CD4-positive, alpha-beta memory T cell (primary cell): ENCODE data around the gene RPGRIP1. TPM values are rescaled to one million over a fixed set of nuclear protein-coding genes. Genes with fewer than 3 reads are reported as not detected.

ENCODE experiments used
- CTCF ChIA-PET: fragments of 350-600 bp; sonication (Branson Sonifier 250); formaldehyde crosslinking; loops from one replicate; lab custom pipeline; 2021; ENCODE audit warnings: inconsistent platforms; ENCODE audit not compliant: partially characterized antibody; lab: Charles Lee
- POLR2A ChIA-PET: fragments of 350-600 bp; sonication (Branson Sonifier 250); formaldehyde crosslinking; loops from one replicate; lab custom pipeline; 2021; ENCODE audit not compliant: partially characterized antibody; lab: Charles Lee
- DNase-seq, 5 donors: peaks; one replicate each; pipeline versions ENCODE4 v3.0.0 to v3.0.0-alpha.2; 2020 to 2022; ENCODE audit warnings: mixed read lengths in 1 of 5
- H3K27ac ChIP-seq: one replicate; pipeline ENCODE4 v1.7.0; 2013; ENCODE audit warnings: low read depth, low read length
- H3K27me3 ChIP-seq: 2 replicates; pipeline ENCODE4 v1.7.0; 2013; ENCODE audit warnings: mild to moderate bottlenecking, low read length, moderate library complexity; ENCODE audit not compliant: insufficient read depth
- H3K36me3 ChIP-seq: 2 replicates; pipeline ENCODE4 v1.7.0; 2013; ENCODE audit warnings: mild to moderate bottlenecking, low read length, moderate library complexity; ENCODE audit not compliant: insufficient read depth
- H3K4me1 ChIP-seq: 2 replicates; pipeline ENCODE4 v1.7.0; 2013; ENCODE audit warnings: mild to moderate bottlenecking, low read length, moderate library complexity; ENCODE audit not compliant: insufficient read depth
- H3K4me3 ChIP-seq, 2 donors: one replicate each; pipeline ENCODE4 v1.7.0; 2013; ENCODE audit warnings: low read length in 2 of 2, mild to moderate bottlenecking in 1 of 2
- H3K9me3 ChIP-seq, 2 donors: one replicate each; pipeline ENCODE4 v1.7.0; 2013; ENCODE audit warnings: low read length in 2 of 2, control low read depth in 1 of 2; ENCODE audit not compliant: control insufficient read depth in 1 of 2
- H3K27ac Mint-ChIP-seq, 7 donors: one replicate each; pipeline ENCODE4 v1.8.0; 2020 to 2021; ENCODE audit warnings: mixed read lengths in 7 of 7, mild to moderate bottlenecking in 6 of 7, inconsistent platforms in 3 of 7, moderate library complexity in 3 of 7
- H3K27me3 Mint-ChIP-seq, 2 donors: one replicate each; pipeline ENCODE4 v1.8.0; 2020 to 2021; ENCODE audit warnings: mixed read lengths in 2 of 2
- H3K36me3 Mint-ChIP-seq, 2 donors: one replicate each; pipeline ENCODE4 v1.8.0; 2020 to 2021; ENCODE audit warnings: mixed read lengths in 2 of 2, inconsistent platforms in 1 of 2, mild to moderate bottlenecking in 1 of 2
- H3K4me1 Mint-ChIP-seq, 4 donors: one replicate each; pipeline ENCODE4 v1.8.0; 2020 to 2021; ENCODE audit warnings: mixed read lengths in 4 of 4, mild to moderate bottlenecking in 1 of 4
- H3K4me3 Mint-ChIP-seq, 8 donors: one replicate each; pipeline ENCODE4 v1.8.0; 2020 to 2021; ENCODE audit warnings: mixed read lengths in 8 of 8, mild to moderate bottlenecking in 7 of 8, moderate library complexity in 6 of 8, inconsistent platforms in 3 of 8
- H3K9me3 Mint-ChIP-seq, 8 donors: one replicate each; pipeline ENCODE4 v1.8.0; 2020 to 2021; ENCODE audit warnings: mixed read lengths in 8 of 8, mild to moderate bottlenecking in 5 of 8, inconsistent platforms in 3 of 8, moderate library complexity in 1 of 8
- intact Hi-C: fragments of 100-400 bp; cut with micrococcal nuclease; formaldehyde crosslinking; loops from one replicate; pipeline ENCODE4 v1.15.1; 2023
- polyA plus RNA-seq, 2 donors: library from polyadenylated mRNA; unstranded; fragments of 300-500 nt; fragmentation: Illumina TruSeq; gene quantifications; one replicate each; pipeline ENCODE4 v1.2.3, GENCODE V29; 2021
- total RNA-seq, 2 experiments: library from RNA; stranded (reverse); gene quantifications; one replicate each; pipeline ENCODE4 v1.2.3, GENCODE V29; 2021

The RPGRIP1 gene
- total and polyA plus RNA-seq, 4 experiments from 2014 or later, result 0.47 TPM; not detected in 3

- Mint-ChIP-seq H3K36me3 (peaks cover 13 to 76% of the 10 kb centered on the region in 2 donors), H3K27ac (peak overlapping the region in 3 of 7 donors; percentile 6 to 70 (median 70)), H3K9me3 (peaks cover 0 to 2% (median 0%) of the 10 kb centered on the region in 8 donors), H3K4me3 (no peak overlapping the region), H3K4me1 (peaks cover 47 to 96% (median 69%) of the 10 kb centered on the region in 4 donors), H3K27me3 (no peaks in the 10 kb centered on the region)
- no peaks in the 10 kb centered on the region for H3K9me3 ChIP-seq
- no peak overlapping the region for H3K4me3 ChIP-seq
- no peaks in the 10 kb centered on the region for H3K27me3 ChIP-seq
- POLR2A ChIA-PET, result interaction anchor here (2.2 to 2.3 kb wide), 2 partner anchors 16 to 25 kb away, joined by 10 read pairs; no protein-coding TSS in a partner anchor
- H3K4me1 ChIP-seq, result peaks cover 83% of the 10 kb centered on the region
- intact Hi-C loops, result loop anchor here (2.0 kb wide), 1 partner anchor 144 kb away; the partner anchor contains the start of gene SUPT16H
- no peak for DNase-seq
- no peak overlapping the region for H3K27ac ChIP-seq
- H3K36me3 ChIP-seq, result peaks cover 24% of the 10 kb centered on the region
- CTCF ChIA-PET, result interaction anchor here (0.7 to 3.5 kb wide), 6 partner anchors 9 to 316 kb away, joined by 3 to 11 read pairs (median 3); no protein-coding TSS in a partner anchor
Measured at GRCh38 chr14:21240417-21240816, 39.5 kb upstream of the RPGRIP1 start.

GRCh38 chr14:21241218-21241819 lies 38.6 kb upstream of the RPGRIP1 start:
- H3K9me3 ChIP-seq, result no peaks in the 10 kb centered on the region
- ChIA-PET CTCF (interaction anchor here (0.7 to 3.5 kb wide), 10 partner anchors 10 to 316 kb away, joined by 3 to 11 read pairs (median 3); partner anchors contain the start of gene SUPT16H), POLR2A (interaction anchor here (1.0 to 2.2 kb wide), 3 partner anchors 11 to 27 kb away, joined by 3 to 10 read pairs (median 5); no protein-coding TSS in a partner anchor)
- H3K27ac ChIP-seq, result peak overlapping the region; percentile 4
- Mint-ChIP-seq H3K9me3 (peaks cover 0 to 2% (median 0%) of the 10 kb centered on the region in 8 donors), H3K27ac (peak overlapping the region in 6 of 7 donors; percentile 3 to 90 (median 66)), H3K4me3 (peak overlapping the region in 4 of 8 donors; percentile 9 to 69 (median 34)), H3K4me1 (peaks cover 43 to 92% (median 67%) of the 10 kb centered on the region in 4 donors), H3K36me3 (peaks cover 13 to 72% of the 10 kb centered on the region in 2 donors), H3K27me3 (no peaks in the 10 kb centered on the region)
- peaks cover 83% of the 10 kb centered on the region for H3K4me1 ChIP-seq
- intact Hi-C loops, result loop anchor here (2.0 kb wide), 1 partner anchor 143 kb away; the partner anchor contains the start of gene SUPT16H
- DNase-seq, result peak in 3 of 5 donors; percentile 39 to 43 (median 42)
- no peaks in the 10 kb centered on the region for H3K27me3 ChIP-seq
- no peak overlapping the region for H3K4me3 ChIP-seq
- peaks cover 24% of the 10 kb centered on the region for H3K36me3 ChIP-seq

- Mint-ChIP-seq H3K4me1 (peaks cover 42 to 91% (median 60%) of the 10 kb centered on the region in 4 donors), H3K9me3 (peaks cover 0 to 2% (median 0%) of the 10 kb centered on the region in 8 donors), H3K27me3 (no peaks in the 10 kb centered on the region), H3K4me3 (peak overlapping the region in 3 of 8 donors; percentile 7 to 38 (median 7)), H3K27ac (peak overlapping the region in 3 of 7 donors; percentile 42 to 70 (median 52)), H3K36me3 (peaks cover 30 to 71% of the 10 kb centered on the region in 2 donors)
- no peak overlapping the region for H3K27ac ChIP-seq
- H3K4me3 ChIP-seq, result no peak overlapping the region
- POLR2A ChIA-PET, result interaction anchor here (0.6 to 1.7 kb wide), 4 partner anchors 9 to 270 kb away, joined by 3 to 5 read pairs (median 4); no protein-coding TSS in a partner anchor
- no peaks in the 10 kb centered on the region for H3K27me3 ChIP-seq
- DNase-seq, result no peak
- CTCF ChIA-PET, result interaction anchor here (1.5 to 1.9 kb wide), 2 partner anchors 11 to 16 kb away, joined by 6 to 7 read pairs; no protein-coding TSS in a partner anchor
- peaks cover 83% of the 10 kb centered on the region for H3K4me1 ChIP-seq
- H3K9me3 ChIP-seq, result no peaks in the 10 kb centered on the region
- intact Hi-C loops, result no loop called here
- peaks cover 20% of the 10 kb centered on the region for H3K36me3 ChIP-seq
Measured at GRCh38 chr14:21244544-21244943, 35.3 kb upstream of the RPGRIP1 start.

- H3K4me1 Mint-ChIP-seq, result peaks cover 45 to 90% (median 64%) of the 10 kb centered on the region in 4 donors
- peaks cover 43 to 77% of the 10 kb centered on the region in 2 donors for H3K36me3 Mint-ChIP-seq
- peaks cover 0 to 2% (median 0%) of the 10 kb centered on the region in 8 donors for H3K9me3 Mint-ChIP-seq
- peak overlapping the region in 1 of 8 donors; percentile 11 for H3K4me3 Mint-ChIP-seq
- CTCF ChIA-PET, result interaction anchor here (1.9 to 2.4 kb wide), 3 partner anchors 10 to 14 kb away, joined by 6 to 10 read pairs (median 7); no protein-coding TSS in a partner anchor
- H3K27ac Mint-ChIP-seq, result peak overlapping the region in 4 of 7 donors; percentile 15 to 76 (median 50)
- POLR2A ChIA-PET, result interaction anchor here (0.6 to 1.5 kb wide), 3 partner anchors 8 to 188 kb away, joined by 3 to 5 read pairs (median 4); no protein-coding TSS in a partner anchor
- no peak overlapping the region for H3K27ac ChIP-seq
- intact Hi-C loops, result no loop called here
- H3K9me3 ChIP-seq, result no peaks in the 10 kb centered on the region
- H3K36me3 ChIP-seq, result peaks cover 31% of the 10 kb centered on the region
- H3K27me3 Mint-ChIP-seq, result no peaks in the 10 kb centered on the region
- DNase-seq, result no peak
- H3K4me3 ChIP-seq, result no peak overlapping the region
- peaks cover 81% of the 10 kb centered on the region for H3K4me1 ChIP-seq
- no peaks in the 10 kb centered on the region for H3K27me3 ChIP-seq
Measured at GRCh38 chr14:21245813-21246212, 34.1 kb upstream of the RPGRIP1 start.

GRCh38 chr14:21248338-21248737 lies 31.5 kb upstream of the RPGRIP1 start:
- peak overlapping the region in 6 of 8 donors; percentile 4 to 62 (median 26) for H3K4me3 Mint-ChIP-seq
- H3K4me1 ChIP-seq, result peaks cover 77% of the 10 kb centered on the region
- H3K4me1 Mint-ChIP-seq, result peaks cover 45 to 81% (median 59%) of the 10 kb centered on the region in 4 donors
- peaks cover 28% of the 10 kb centered on the region for H3K36me3 ChIP-seq
- DNase-seq, result no peak
- intact Hi-C loops, result no loop called here
- H3K27ac Mint-ChIP-seq, result peak overlapping the region in 5 of 7 donors; percentile 3 to 79 (median 44)
- no peaks in the 10 kb centered on the region for H3K27me3 ChIP-seq
- CTCF ChIA-PET, result no interaction called here
- no peak overlapping the region for H3K27ac ChIP-seq
- no peaks in the 10 kb centered on the region for H3K9me3 ChIP-seq
- POLR2A ChIA-PET, result interaction anchor here (2.1 kb wide), 1 partner anchor 16 kb away, joined by 7 read pairs; no protein-coding TSS in a partner anchor
- no peaks in the 10 kb centered on the region for H3K9me3 Mint-ChIP-seq
- H3K36me3 Mint-ChIP-seq, result peaks cover 55 to 75% of the 10 kb centered on the region in 2 donors
- H3K4me3 ChIP-seq, result no peak overlapping the region
- no peaks in the 10 kb centered on the region for H3K27me3 Mint-ChIP-seq

GRCh38 chr14:21248739-21249411 lies 31.0 kb upstream of the RPGRIP1 start:
- H3K9me3 Mint-ChIP-seq, result no peaks in the 10 kb centered on the region
- no peak for DNase-seq
- peaks cover 43 to 82% (median 62%) of the 10 kb centered on the region in 4 donors for H3K4me1 Mint-ChIP-seq
- Histone ChIP-seq H3K4me3 (no peak overlapping the region), H3K27ac (no peak overlapping the region), H3K36me3 (peaks cover 25% of the 10 kb centered on the region), H3K4me1 (peaks cover 80% of the 10 kb centered on the region), H3K9me3 (no peaks in the 10 kb centered on the region), H3K27me3 (no peaks in the 10 kb centered on the region)
- intact Hi-C loops, result no loop called here
- ChIA-PET POLR2A (no interaction called here), CTCF (no interaction called here)
- no peaks in the 10 kb centered on the region for H3K27me3 Mint-ChIP-seq
- H3K27ac Mint-ChIP-seq, result peak overlapping the region in 5 of 7 donors; percentile 3 to 79 (median 60)
- H3K4me3 Mint-ChIP-seq, result peak overlapping the region in 4 of 8 donors; percentile 2 to 37 (median 28)
- peaks cover 55 to 75% of the 10 kb centered on the region in 2 donors for H3K36me3 Mint-ChIP-seq
